Keratinocyte (primary cell): ENCODE data around the gene CHST8. TPM values are rescaled to one million over a fixed set of nuclear protein-coding genes. Genes with fewer than 3 reads are reported as not detected.

Experiments
- DNase-seq: peaks from one replicate; pipeline ENCODE4 v3.0.0-alpha.2; 2011; ENCODE audit warnings: low read depth, missing footprints, low spot score
- FAIRE-seq: peaks from 2 replicates; lab custom pipeline; 2011; peaks lifted over from hg19 to GRCh38; lab: Jason Lieb, UNC
- H2AFZ ChIP-seq: 2 replicates; pipeline ENCODE4 v1.6.0; 2012; ENCODE audit warnings: low read length, control low read depth, inconsistent platforms; ENCODE audit not compliant: control insufficient read depth
- H3K27ac ChIP-seq: 2 replicates; pipeline ENCODE4 v1.5.1; 2011; ENCODE audit warnings: low read length; ENCODE audit not compliant: control insufficient read depth, insufficient read depth
- H3K27me3 ChIP-seq: 3 replicates; pipeline ENCODE4 v1.6.0; 2011; ENCODE audit warnings: low read length; ENCODE audit not compliant: control insufficient read depth, insufficient read depth; ENCODE audit errors: extremely low read depth
- H3K36me3 ChIP-seq, 2 experiments: 2 replicates in 1 of 2; 3 replicates in 1 of 2; pipeline ENCODE4 v1.5.1; 2011; ENCODE audit warnings: low read length in 2 of 2, mild to moderate bottlenecking in 1 of 2; ENCODE audit not compliant: control insufficient read depth in 2 of 2, insufficient read depth in 2 of 2; ENCODE audit errors: extremely low read depth in 1 of 2
- H3K4me1 ChIP-seq: 3 replicates; pipeline ENCODE4 v1.5.1; 2011; ENCODE audit warnings: low read length; ENCODE audit not compliant: control insufficient read depth, insufficient read depth; ENCODE audit errors: extremely low read depth
- H3K4me2 ChIP-seq: 3 replicates; pipeline ENCODE4 v1.6.0; 2011; ENCODE audit warnings: low read depth, low read length; ENCODE audit not compliant: control insufficient read depth, insufficient read depth; ENCODE audit errors: extremely low read depth
- H3K4me3 ChIP-seq, 3 experiments: fragments of 200-600 bp in 1 of 3; sonication (generic) in 1 of 3; 2 replicates in 2 of 3; 3 replicates in 1 of 3; pipeline ENCODE4 v1.5.1; 2011 to 2016; ENCODE audit warnings: low read length in 3 of 3, mild to moderate bottlenecking in 3 of 3, control low read depth in 2 of 3, inconsistent platforms in 1 of 3, low read depth in 1 of 3, mixed read lengths in 1 of 3, mixed run types in 1 of 3, moderate library complexity in 1 of 3; ENCODE audit not compliant: control insufficient read depth in 2 of 3, insufficient read depth in 2 of 3; ENCODE audit errors: extremely low read depth in 1 of 3
- H3K79me2 ChIP-seq: 2 replicates; pipeline ENCODE4 v1.6.0; 2012; ENCODE audit warnings: low read length; ENCODE audit not compliant: control insufficient read depth, insufficient read depth
- H3K9ac ChIP-seq: 3 replicates; pipeline ENCODE4 v1.6.0; 2011; ENCODE audit warnings: low read length; ENCODE audit not compliant: control insufficient read depth, insufficient read depth; ENCODE audit errors: extremely low read depth
- H3K9me1 ChIP-seq: 3 replicates; pipeline ENCODE4 v1.6.0; 2011; ENCODE audit warnings: low read length; ENCODE audit not compliant: control insufficient read depth, insufficient read depth; ENCODE audit errors: extremely low read depth
- H3K9me3 ChIP-seq: 2 replicates; pipeline ENCODE4 v1.5.1; 2012; ENCODE audit warnings: low read depth, low read length; ENCODE audit not compliant: control insufficient read depth
- H4K20me1 ChIP-seq: 3 replicates; pipeline ENCODE4 v1.6.0; 2011; ENCODE audit warnings: low read length; ENCODE audit not compliant: control insufficient read depth, insufficient read depth; ENCODE audit errors: extremely low read depth
- CTCF ChIP-seq, 3 experiments: IDR thresholded peaks in 1 of 3; conservative IDR thresholded peaks in 1 of 3; optimal IDR thresholded peaks in 1 of 3; 2 replicates in 2 of 3; 3 replicates in 1 of 3; pipeline versions ENCODE3 to v1.5.1; 2011; ENCODE audit warnings: low read length in 3 of 3, mild to moderate bottlenecking in 3 of 3, moderate library complexity in 2 of 3, control low read depth in 1 of 3, inconsistent platforms in 1 of 3; ENCODE audit not compliant: insufficient read depth in 2 of 3; ENCODE audit errors: extremely low read depth in 1 of 3
- EZH2 ChIP-seq: IDR thresholded peaks from one replicate; pipeline ENCODE4 v1.6.1; 2012; ENCODE audit warnings: inconsistent platforms, mild to moderate bottlenecking, low read length, moderate library complexity
- dilution Hi-C: fragments of 300-500 bp; cut with MboI; formaldehyde crosslinking; loops from one replicate; pipeline ENCODE4 v1.7.0; 2020; ENCODE audit warnings: low sequenced_read_pairs; ENCODE audit not compliant: extremely low pct_ligation_motif_present
- polyA plus RNA-seq, 5 experiments: library from polyadenylated mRNA; depleted of rRNA in 3 of 5; stranded (reverse) in 3 of 5; stranded (forward) in 1 of 5; unstranded in 1 of 5; fragments of >200 nt; gene quantifications; 1 replicate in 1 of 5; 2 replicates in 3 of 5; 3 replicates in 1 of 5; pipeline versions ENCODE4 v1.2.1 to v1.2.3, GENCODE V29; 2011 to 2012; ENCODE audit warnings: missing spikeins in 2 of 5, low read depth in 1 of 5, low replicate concordance in 1 of 5

The CHST8 gene
- polyA plus RNA-seq, 1 donor (not counting 4 experiments of a cell fraction or from before 2014, with no cell fraction given): not detected

GRCh38 chr19:33747273-33747672 lies 125.5 kb downstream of the CHST8 start:
- no peak overlapping the region for H3K9ac ChIP-seq
- no peak overlapping the region for H3K4me3 ChIP-seq
- no peaks in the 10 kb centered on the region for H3K36me3 ChIP-seq
- H3K4me2 ChIP-seq: no peak overlapping the region
- H3K79me2 ChIP-seq: no peaks in the 10 kb centered on the region
- no peaks in the 10 kb centered on the region for H3K9me1 ChIP-seq
- H2AFZ ChIP-seq: no peak overlapping the region
- no peaks in the 10 kb centered on the region for H3K27me3 ChIP-seq
- no peak for TF ChIP-seq EZH2
- no peaks in the 10 kb centered on the region for H3K4me1 ChIP-seq
- no peak overlapping the region for H3K27ac ChIP-seq
- H3K9me3 ChIP-seq: no peaks in the 10 kb centered on the region
- no peak for FAIRE-seq
- no peaks in the 10 kb centered on the region for H4K20me1 ChIP-seq
- no peak for DNase-seq
- dilution Hi-C loops: no loop called here

- Histone ChIP-seq H4K20me1 (no peaks in the 10 kb centered on the region), H3K4me2 (no peak overlapping the region), H3K4me3 (no peak overlapping the region), H3K9me1 (no peaks in the 10 kb centered on the region), H3K9ac (no peak overlapping the region), H3K27me3 (no peaks in the 10 kb centered on the region), H2AFZ (no peak overlapping the region), H3K4me1 (no peaks in the 10 kb centered on the region), H3K9me3 (no peaks in the 10 kb centered on the region), H3K27ac (no peak overlapping the region), H3K36me3 (no peaks in the 10 kb centered on the region), H3K79me2 (no peaks in the 10 kb centered on the region)
- FAIRE-seq (no peak), DNase-seq (no peak)
- TF ChIP-seq EZH2 (no peak), CTCF (optimal IDR thresholded peaks at IDR 0.05 in 1 of 3, IDR thresholded peaks at IDR 0.05 in 1 of 3, conservative IDR thresholded peaks at IDR 0.05 in 1 of 3; ENCODE audit: extremely low read depth in 1 of 3, insufficient read depth in 2 of 3, low read length in 3 of 3) (no peak)
- dilution Hi-C loops: no loop called here
Measured at GRCh38 chr19:33748231-33748630, 126.5 kb downstream of the CHST8 start.

GRCh38 chr19:33749016-33749415 lies 127.3 kb downstream of the CHST8 start:
- no peaks in the 10 kb centered on the region for H3K27me3 ChIP-seq
- H3K9ac ChIP-seq: no peak overlapping the region
- no peak overlapping the region for H2AFZ ChIP-seq
- no peaks in the 10 kb centered on the region for H3K9me1 ChIP-seq
- no peaks in the 10 kb centered on the region for H3K4me1 ChIP-seq
- H4K20me1 ChIP-seq: no peaks in the 10 kb centered on the region
- no peak overlapping the region for H3K4me3 ChIP-seq
- no peaks in the 10 kb centered on the region for H3K79me2 ChIP-seq
- no peak for DNase-seq
- no peaks in the 10 kb centered on the region for H3K9me3 ChIP-seq
- H3K27ac ChIP-seq: no peak overlapping the region
- H3K36me3 ChIP-seq: no peaks in the 10 kb centered on the region
- TF ChIP-seq CTCF (optimal IDR thresholded peaks at IDR 0.05 in 1 of 3, IDR thresholded peaks at IDR 0.05 in 1 of 3, conservative IDR thresholded peaks at IDR 0.05 in 1 of 3; ENCODE audit: extremely low read depth in 1 of 3, insufficient read depth in 2 of 3, low read length in 3 of 3) (no peak), EZH2 (no peak)
- H3K4me2 ChIP-seq: no peak overlapping the region
- dilution Hi-C loops: no loop called here
- no peak for FAIRE-seq
